NAMALWA (cell line): Measurements from ENCODE around the gene ARHGAP1.

Experiments
- DNase-seq: peaks from one replicate; pipeline ENCODE4 v3.0.0-alpha.2; 2015; ENCODE audit warnings: low spot score

Gene ARHGAP1

DNA sequence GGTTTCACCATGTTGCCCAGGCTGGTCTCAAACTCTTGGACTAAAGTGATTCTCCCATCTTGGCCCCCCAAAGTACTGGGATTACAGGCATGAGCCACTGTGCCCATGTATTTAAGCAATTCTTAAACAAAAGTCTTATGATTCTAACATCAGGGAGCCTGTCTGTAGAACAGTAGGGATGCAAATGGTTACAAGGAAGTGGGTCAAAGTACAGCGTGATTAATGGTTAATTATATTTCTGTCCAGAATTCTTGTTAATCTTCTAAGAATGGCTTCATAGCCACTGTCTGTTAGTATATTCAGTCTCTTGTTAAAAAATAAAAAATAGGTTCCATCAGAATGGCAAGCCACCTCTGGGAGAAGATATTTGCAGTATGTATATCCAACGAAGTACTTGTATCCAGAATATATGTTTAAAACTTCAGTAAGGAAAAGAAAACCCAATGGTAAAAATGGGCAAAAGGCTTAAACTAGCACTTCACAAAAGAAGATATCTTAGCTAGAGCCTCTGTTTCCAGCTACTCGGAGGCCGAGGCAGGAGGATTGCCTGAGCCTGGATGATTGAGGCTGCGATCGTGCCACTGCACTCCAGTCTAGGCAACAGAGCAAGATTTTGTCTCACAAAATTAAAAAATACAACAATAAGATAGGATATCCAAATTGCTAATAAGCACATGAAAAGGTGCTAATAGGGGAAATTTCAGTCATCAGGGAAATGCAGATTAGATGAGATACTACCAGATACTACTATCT is 60.2 kb downstream of the ARHGAP1 start:
- DNase-seq: no peak

GRCh38 chr11:46639197-46639839 is 61.1 kb downstream of the ARHGAP1 start:
- no peak for DNase-seq

DNA sequence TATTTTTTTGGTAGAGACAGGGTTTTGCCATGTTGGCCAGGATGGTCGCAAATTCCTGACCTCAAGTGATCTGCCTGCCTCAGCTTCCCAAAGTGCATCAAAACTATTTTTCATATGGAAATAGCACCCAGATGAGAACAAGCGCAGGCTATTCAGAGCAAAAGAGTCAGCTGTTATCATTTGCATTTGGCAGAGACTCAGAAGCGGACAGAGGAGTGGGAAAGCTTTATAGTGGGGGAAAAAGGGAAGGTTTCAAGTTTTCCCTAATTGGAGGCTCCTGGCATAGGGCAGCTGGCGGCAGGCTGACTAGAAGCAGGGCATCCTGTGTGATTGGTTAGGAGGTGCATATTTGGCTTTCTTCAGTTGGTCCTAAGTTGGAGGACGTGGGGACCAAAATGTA is 62.9 kb downstream of the ARHGAP1 start:
- DNase-seq: no peak

DNA sequence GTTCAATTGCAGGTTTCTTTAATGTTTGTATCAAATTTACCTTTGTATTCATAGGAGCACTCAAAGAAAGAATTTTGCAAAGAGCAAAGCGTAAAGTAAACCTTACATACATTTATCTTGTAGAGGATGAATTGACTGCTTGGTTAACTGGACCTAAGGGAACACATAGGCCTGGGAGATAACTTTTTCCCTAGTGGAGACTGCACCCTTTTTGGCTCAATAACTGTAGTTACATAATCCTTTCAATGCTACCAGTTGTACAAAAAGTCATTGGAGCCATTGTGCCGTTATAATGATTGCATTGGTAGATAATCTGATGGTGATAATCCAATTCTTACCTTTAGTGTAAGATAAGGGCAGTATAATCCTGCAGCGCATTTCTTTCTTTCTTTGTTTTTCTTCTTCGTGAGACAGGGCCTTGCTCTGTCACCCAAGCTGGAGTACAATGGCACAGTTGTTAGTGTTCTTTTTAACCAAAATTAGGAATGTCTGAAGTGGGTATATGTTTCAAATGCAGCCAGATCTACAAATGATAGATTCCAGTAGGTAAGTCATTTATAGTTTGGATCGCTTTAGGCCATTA is 64.8 kb downstream of the ARHGAP1 start:
- DNase-seq: no peak

DNA sequence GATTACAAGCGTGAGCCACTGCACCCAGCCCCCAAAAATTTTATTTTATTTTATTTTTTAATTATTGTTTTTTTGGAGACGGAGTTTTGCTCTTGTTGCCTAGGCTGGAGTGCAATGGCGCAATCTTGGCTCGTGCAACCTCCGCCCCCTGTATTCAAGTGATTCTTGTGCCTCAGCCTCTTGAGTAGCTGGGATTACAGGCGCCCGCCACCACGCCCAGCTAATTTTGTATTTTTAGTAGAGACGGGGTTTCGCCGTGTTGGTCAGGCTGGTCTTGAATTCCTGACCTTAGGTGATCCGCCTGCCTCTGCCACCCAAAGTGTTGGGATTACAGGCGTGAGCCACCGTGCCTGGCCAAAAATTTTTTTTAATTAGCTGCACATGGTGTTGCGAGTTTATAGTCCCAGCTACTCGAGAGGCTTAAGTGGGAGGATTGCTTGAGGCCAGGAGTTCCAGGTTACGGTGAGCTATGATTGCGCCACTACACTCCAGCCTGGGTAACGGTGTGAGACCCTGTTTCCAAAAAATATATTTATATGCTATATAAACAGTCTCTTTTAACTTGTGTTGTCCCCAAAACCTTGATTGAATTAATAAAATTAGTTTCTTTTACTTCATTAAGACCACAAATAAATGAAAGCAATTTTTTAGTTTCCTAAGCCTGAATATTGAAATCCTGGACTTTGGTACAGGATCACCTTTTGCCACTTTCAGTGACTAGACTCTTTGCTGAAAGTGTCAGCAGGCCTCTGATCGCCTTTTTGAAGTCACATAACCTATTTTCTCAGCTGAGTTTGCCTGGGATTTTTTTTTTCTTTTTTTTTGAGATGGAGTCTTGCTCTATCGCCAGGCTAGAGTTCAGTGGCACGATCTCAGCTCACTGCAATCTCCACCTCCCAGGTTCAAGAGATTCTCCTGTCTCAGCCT is 66.9 kb downstream of the ARHGAP1 start:
- no peak for DNase-seq

- no peak for DNase-seq
Measured at GRCh38 chr11:46632502-46632901, 67.9 kb downstream of the ARHGAP1 start.

DNA sequence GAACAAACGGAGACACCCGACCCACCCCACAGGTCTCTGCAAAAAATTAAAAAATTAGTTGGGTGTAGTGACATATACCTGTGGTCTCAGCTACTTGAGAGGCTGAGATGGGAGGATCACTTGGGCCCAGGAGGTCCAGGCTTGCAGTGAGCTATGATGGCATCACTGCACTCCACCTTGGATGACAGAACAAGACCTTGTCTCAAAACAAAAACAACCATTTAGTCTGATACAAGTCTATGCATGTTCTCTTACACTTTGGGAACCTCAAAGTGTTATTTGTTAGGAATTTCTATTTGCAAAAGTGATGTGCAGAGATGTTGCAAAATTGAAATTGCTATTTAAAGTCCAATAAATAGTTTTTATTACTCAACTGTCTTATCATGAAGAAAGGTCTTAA is 68.7 kb downstream of the ARHGAP1 start:
- DNase-seq: no peak

DNA sequence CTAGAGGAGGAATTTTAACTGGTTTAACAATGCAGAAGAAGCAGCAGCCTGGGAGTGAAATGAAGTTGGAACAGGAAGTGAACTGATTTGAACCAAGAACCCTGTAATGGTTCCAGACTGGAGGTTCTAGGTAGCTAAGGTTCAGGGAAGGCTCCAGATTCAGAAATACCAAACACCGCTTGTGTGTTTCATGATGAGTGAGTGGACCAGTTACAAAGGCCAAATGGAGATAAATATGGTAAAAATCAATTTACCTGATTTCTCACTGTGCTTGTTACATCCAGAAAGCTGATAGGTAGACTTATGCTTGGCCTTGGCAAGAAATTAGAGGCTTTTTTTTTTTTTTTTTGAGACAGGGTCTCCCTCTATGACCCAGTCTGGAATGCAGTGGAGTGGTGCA is 70.2 kb downstream of the ARHGAP1 start:
- no peak for DNase-seq

GRCh38 chr11:46628961-46629360 is 71.5 kb downstream of the ARHGAP1 start:
- no peak for DNase-seq
